ENCODE results near the gene DNHD1.

Gene DNHD1

GRCh38 chr11:6576471-6577373 lies 79.6 kb downstream of the DNHD1 start:
- no peak for DNase-seq (ENCODE audit: low spot score)
- no peak for TF ChIP-seq CTCF (IDR thresholded peaks at IDR 0.05)
- no peak overlapping the region for H3K4me3 ChIP-seq
- peak overlapping the region; percentile 52 to 56 for H3K27ac ChIP-seq

- Histone ChIP-seq H3K4me3 (no peak overlapping the region), H3K27ac (no peak overlapping the region)
- TF ChIP-seq CTCF (IDR thresholded peaks at IDR 0.05), result no peak
- DNase-seq (ENCODE audit: low spot score), result no peak
These were observed 81.1 kb downstream of the DNHD1 start for GRCh38 chr11:6578134-6578533.

GRCh38 chr11:6579681-6580080 lies 82.6 kb downstream of the DNHD1 start:
- DNase-seq (ENCODE audit: low spot score), result no peak
- Histone ChIP-seq H3K27ac (no peak overlapping the region), H3K4me3 (no peak overlapping the region)
- TF ChIP-seq CTCF (IDR thresholded peaks at IDR 0.05), result no peak

GRCh38 chr11:6583584-6583983 lies 86.5 kb downstream of the DNHD1 start:
- Histone ChIP-seq H3K4me3 (no peak overlapping the region), H3K27ac (no peak overlapping the region)
- no peak for DNase-seq (ENCODE audit: low spot score)
- TF ChIP-seq CTCF (IDR thresholded peaks at IDR 0.05), result no peak

GRCh38 chr11:6584528-6584927 lies 87.4 kb downstream of the DNHD1 start:
- no peak for DNase-seq (ENCODE audit: low spot score)
- Histone ChIP-seq H3K4me3 (no peak overlapping the region), H3K27ac (no peak overlapping the region)
- TF ChIP-seq CTCF (IDR thresholded peaks at IDR 0.05), result no peak

GRCh38 chr11:6586434-6587359 lies 89.6 kb downstream of the DNHD1 start:
- H3K4me3 ChIP-seq, result peak overlapping the region; percentile 57
- peak overlapping the region; percentile 56 to 68 for H3K27ac ChIP-seq
- DNase-seq (ENCODE audit: low spot score), result peak; percentile 72
- no peak for TF ChIP-seq CTCF (IDR thresholded peaks at IDR 0.05)

Data from coronary artery (tissue), 2 donors.